HT1080 (cell line): Measurements from ENCODE around the gene IFT43. TPM values are rescaled to one million over a fixed set of nuclear protein-coding genes. Genes with fewer than 3 reads are reported as not detected.

ENCODE experiments used
- DNase-seq: peaks from one replicate; pipeline ENCODE4 v3.0.0-alpha.2; 2015; ENCODE audit warnings: low read depth
- total RNA-seq: library from RNA; depleted of rRNA; stranded (reverse); fragments of >200 nt; shearing (Covaris generic); gene quantifications from 2 replicates; pipeline ENCODE4 v1.2.3, GENCODE V29; 2014

The IFT43 gene
- total RNA-seq, 1 experiment from 2014 or later: 18.1 TPM

DNA sequence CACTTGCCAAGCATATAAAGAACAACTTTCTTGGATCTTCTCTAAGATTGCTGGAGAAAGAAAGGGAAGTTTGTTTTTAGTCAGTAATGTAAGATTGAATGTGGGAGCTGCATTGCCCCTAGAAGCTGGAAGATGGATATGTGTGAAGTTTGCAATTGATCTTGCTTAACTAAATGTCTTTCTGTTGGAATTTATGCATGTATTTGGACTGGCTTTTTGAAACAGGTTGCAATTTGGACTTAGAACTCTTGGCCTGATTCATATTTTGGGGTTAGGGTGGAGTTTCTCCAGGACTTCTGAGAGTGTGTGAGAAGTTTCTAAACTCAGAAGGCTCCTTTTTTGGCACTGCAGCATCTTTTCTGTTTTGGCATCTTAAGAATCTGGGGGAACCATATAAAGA is 26.4 kb downstream of the IFT43 start:
- no peak for DNase-seq

DNA sequence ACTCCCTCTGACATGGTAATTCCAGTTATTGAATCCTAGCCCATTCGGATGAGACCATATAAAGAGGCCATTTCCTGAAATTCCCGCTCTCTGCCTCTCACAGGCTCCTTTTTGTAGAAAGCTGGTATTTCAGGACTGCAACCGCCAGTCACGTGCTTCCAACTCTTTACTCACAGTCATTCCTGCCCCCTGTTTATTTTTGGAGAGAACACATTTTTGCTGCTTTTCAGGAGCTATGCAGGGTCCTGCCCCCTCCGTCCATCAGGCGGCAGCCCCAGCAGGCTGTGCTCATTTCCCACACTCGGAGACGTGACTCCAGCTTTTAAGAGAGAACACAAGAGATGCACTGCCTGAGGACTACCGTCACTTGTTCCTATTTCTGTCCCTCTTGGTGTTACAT is 26.8 kb downstream of the IFT43 start:
- DNase-seq: no peak

DNA sequence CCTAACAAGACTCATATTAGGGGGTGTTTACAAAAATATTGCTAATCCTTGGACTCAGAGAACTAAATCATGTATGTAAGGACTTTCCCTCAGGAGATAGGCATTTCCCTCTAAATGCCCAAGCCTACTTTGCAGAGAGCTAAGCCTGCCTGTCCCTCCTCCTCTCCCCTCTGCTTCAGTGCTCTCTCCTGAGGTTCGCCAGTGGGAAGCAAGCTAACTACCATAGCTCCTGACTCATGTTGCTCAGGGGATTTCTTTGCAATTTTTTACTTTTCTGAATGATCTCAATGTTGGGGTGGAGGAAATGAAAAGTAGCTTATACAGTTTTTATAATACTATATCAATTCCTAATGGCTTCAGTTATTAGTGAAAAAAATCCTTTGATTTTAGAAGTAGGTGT is 29.6 kb downstream of the IFT43 start:
- no peak for DNase-seq

DNA sequence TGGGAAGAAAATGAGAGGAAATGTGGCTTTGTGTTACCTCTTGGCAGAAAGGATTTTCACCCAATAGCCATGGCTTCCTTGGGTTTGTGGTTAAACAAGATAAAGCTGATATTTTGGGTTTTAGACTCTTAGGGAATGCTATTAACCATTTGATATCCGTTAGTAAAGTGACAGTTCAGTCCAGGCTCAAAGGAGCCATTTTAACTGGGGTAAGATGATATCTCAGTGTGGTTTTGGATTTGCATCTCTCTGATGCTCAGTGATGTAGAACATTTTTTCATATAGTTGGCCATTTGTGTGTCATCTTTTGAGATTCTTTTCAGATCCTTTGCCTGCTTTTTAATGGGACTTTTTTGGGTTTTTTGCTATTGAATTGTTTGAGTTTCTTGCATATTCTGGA is 30.1 kb downstream of the IFT43 start:
- DNase-seq: no peak

DNA sequence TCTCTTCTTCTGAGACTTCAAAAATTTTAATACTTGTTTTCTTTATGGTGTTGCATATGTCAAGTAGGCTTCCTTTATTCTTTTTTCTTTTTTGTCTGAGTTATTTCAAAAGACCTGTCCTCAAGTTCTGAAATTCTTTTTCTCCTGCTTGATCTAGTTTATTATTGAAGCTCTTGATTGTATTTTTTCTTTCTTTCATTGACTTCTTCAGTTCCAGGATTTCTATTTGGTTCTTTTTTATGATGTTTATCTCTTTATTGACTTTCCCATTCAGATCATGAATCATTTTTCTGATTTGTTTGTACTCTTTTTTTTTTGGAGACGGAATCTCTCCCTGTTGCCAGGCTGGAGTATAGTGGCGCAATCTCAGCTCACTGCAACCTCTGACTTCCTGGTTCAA is 34.1 kb downstream of the IFT43 start:
- no peak for DNase-seq

DNA sequence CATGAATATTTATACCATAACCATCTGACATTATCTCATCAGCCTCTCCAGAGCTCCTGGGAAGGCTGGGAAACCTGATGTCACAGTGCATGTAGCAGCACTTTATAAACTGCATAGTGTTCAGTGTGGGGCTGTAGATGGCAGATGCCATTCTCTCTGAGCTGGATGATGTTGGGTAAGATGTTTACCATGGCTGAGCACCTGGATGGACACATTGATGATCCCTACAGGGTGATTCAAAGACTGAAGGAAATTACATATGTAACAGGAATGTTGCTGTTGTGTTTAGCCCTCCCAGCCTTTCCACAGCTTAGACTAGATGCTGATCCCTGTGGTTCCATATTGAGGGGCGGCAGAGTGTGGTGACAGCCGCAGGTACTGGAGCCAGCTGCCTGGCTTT is 37.4 kb downstream of the IFT43 start:
- DNase-seq: peak; percentile 15

DNA sequence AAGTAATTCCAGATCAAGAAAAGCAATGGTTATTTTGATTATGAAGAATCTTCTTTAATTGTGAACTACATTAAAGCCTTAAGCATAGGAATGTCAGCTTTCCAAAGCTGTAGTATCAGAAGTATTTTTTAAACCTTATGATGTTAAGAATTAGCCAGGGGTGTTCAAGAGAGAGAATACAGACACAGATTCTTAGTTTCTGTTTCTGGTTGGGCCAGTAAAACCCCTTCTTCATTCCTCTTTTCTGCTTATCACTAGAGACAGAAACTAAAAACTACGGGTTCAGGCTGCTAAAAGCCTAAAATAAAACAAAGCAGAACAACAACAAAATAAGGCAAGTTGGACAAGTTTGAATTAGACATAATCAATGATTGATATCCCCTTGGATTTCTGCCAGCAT is 38.2 kb downstream of the IFT43 start:
- DNase-seq: no peak

DNA sequence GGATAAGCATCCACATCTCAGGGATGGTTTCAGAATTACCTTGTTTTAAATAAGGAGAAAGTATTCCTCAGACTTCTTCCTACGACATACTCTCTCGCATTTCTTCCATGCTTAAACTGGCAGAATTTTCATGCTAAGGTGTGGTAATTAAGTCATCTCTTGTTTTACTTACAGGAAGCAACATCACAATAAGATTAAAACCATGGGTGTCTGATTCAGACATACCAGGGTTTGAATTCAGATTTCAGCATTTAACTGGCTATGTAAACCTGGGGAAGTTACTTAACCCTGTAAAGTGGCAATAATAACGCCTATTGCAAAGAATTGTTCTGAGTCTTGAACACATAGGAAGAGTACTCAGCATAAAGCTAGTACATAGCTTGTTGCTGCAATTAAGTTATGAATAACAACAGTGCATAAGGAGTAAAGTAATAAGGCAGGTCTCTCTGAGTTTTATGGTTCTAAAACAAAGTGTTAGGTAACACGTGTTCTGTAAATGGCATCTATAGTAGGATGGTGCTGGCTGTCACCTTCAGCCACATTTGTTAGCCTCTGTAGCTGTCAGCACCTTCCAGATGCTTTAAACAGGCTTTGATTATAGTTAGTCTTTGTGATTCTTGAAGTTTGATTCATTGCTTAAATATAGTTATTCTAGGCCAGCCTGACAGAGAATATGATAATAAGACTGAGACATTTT is 38.8 kb downstream of the IFT43 start:
- DNase-seq: no peak

DNA sequence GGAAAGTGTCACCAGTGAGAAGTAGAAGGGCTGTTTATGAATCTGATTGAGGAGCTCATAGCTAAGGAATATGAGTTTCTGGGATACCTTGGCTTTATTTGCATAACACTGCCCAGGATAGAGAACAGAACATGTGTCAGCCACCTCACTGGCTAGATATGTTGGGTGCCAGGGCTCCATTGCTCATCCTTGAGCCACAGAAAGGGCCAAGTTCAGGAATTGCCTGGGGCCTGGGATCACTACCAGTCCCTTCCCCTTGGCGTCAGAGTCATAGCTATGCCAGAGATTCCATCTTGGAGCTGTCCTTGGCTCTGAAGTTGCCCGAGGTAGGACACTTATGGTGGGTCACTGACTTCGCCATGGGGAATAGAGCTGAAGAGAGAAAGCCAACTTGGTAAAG is 49.0 kb downstream of the IFT43 start:
- no peak for DNase-seq

DNA sequence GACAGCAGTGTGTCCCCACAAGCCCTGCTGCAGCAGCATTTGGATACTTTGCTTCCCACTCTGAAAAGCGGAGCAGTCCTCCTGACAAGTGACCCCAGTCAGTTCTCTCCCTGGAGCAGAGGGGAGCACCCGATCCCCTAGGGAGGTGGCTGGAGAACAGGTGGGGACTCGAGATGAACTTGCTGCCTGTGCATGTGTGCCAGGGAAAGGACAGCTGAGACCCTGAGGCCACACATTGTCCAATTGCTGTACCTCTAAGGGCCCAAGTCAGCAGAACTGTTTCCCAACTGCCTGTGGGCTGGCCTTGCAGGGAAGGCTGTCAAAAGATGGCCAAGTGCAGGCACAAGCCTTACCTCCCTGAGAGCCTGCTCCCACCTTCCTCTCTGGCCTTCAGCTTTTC is 55.1 kb downstream of the IFT43 start:
- no peak for DNase-seq

DNA sequence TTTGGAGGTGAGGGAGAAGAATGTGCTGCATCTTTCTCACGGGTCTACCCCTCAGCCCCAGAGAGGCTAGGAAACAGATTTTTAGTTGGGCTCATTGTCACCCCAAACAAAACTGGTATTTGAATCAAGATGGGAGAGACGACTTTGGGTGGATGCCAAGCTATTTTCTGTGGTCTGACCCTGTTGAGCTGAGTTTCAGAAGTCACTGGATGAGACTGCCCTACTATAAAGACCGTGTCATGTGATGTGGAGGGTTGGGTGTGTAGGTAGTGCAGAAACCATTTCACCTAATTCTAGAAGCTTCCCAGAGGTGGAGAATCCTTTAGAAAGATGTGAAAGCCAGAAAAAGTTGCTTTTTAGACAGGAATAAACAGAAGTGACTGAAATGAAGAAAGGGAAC is 60.2 kb downstream of the IFT43 start:
- DNase-seq: no peak

DNA sequence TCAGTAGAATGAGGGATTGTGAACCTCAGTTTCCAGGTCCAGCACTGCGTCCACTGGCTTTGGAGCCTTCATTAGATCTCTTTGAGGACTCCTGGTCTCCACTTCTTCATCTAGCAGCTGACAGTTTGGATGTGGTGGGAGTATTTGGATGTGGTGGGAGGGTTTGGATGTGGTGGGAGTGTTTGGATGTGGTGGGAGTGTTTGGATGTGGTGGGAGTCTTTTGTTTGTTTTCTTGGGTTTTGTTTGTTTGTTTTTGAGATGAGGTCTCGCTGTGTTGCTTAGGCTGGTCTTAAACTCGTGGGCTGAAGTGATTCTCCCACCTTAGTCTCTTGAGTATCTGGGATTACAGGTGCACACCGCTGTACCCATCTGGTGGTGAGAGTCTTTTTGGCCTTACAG is 64.7 kb downstream of the IFT43 start:
- DNase-seq: no peak

DNA sequence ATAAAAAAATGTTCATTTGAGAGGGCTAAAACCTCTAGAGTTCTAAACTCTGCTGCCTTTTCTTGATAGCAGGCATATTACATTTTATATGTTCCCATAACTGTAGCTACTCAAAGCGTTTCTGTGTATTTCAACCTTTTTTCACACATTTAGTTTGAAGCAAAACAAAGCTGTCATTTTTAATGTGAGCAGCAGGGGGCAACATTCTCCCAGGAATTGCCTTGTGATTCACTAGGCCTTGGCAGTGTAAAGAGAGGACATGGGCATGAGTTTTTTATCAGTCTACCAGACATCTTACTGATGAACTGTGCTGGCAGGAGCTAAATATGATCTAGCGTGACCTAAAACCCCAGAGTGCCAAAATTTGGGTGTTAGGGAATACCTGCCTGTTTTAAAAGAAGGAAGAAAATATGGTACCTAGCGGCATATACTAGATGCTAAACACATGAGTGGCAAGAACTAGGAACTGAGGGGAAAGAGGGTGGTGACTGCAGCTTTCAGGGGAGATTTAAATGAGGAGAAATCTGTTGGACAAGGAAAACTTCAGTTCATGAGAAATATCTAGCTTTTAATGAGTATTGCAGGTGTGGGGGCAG is 65.3 kb downstream of the IFT43 start:
- DNase-seq: peak; percentile 48

DNA sequence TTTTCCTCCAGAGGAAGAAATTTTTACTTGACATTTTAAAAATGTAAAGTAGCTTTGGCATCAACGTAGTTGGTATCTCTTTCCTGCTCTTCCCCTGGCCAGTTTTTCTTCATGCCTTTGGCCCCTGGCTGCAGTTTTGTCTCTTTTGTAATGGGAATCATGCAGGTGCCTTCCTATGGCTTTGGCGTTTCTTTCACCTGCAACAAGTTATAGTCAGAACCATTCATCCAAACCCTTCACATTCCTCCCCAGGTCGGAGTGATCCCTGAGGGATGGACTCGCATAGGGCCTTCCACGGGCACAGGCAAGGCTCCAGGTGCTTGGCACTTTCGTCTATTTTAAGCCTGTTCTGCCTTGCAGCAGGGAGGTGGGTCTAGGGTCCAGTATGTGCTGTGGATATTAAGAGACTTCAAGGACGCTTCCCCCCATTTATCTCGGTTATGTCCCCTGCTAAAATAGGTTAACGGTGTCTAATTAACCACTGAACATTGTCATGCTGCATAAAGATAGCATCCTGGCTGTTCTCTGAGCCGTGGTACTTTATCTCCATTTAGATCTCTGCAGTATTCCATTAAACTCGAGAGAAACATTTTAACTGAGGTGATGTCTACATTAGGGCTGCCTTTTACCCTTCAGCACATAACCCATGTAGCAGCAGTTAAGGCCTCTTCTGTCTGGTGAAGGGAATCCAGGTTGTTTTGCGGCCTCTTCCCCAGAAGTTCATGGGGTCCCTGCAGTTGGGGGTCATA is 66.3 kb downstream of the IFT43 start:
- no peak for DNase-seq

DNA sequence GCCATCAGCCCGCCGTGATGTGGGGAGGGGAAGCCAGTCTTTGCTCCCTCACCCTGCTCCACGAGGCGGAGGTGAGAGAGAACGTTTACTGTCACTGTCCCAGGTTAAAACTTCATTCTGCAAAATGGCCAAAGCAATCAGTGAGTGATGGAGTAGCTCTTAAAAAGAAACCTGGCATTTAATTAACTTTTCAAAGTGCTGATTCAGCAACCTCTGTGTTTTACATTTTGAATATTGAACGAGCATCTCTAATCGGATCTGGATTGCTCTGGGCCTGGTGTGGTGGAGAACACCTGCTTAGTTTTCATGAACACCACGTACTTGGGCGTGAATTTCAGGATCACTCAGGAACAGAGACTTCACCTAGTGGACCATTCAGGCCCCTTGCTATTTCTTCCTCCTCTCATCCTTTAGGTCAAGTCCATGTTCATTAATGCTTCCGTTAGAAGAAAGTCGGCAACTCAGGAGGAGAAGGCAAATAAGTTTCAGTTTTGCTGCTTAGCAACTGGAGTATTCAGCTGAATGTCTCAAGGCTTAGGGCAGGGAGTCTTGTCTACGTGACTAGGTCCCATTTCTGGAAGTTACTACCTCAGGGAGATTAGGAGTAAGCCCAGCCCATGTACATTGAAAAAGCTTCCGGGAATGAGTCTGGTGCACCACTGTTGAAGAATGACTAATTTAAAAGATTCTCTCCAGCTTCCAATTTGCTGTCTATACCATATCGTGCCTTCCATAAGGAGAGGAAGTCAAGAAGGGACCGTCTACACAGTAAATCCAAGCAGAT is 68.2 kb downstream of the IFT43 start:
- no peak for DNase-seq

DNA sequence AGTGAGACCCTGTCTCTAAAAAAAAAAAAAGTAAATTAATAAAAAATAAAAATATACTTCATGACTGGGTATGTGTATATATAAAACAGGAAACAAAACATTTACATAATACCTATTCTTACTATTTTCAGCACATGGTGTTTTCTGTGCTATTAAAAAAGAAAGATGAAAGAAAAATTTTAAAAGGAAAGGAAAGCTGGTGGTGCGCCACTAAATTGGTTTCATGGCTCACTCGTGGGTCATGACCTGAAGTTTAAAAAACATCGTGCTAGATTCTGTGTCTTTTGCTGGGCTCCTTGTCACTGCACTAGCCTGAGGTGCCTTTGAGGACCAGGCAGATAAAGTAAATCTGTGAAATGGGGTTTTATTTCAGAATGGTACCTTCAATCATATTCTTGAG is 69.8 kb downstream of the IFT43 start:
- no peak for DNase-seq

DNA sequence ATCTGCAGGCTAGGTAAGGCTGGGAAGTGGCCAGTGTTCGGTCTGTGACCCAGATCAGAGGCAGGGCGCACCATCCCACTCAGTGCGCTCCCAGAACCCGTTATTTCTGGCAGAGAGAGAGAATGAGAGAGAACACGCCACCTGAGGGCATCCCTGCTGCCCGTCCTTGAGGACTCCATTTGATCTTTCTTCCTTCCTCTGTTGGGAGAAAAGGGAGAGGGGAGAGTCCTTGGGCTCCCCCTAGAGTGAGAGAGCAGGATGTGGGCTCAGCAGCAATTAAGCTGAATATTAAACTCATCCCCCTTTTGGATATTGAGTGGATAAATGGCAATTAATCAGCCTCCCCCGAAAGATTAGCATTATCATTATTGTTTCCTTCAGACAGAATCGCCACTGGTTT is 70.6 kb downstream of the IFT43 start:
- peak; percentile 24 for DNase-seq

DNA sequence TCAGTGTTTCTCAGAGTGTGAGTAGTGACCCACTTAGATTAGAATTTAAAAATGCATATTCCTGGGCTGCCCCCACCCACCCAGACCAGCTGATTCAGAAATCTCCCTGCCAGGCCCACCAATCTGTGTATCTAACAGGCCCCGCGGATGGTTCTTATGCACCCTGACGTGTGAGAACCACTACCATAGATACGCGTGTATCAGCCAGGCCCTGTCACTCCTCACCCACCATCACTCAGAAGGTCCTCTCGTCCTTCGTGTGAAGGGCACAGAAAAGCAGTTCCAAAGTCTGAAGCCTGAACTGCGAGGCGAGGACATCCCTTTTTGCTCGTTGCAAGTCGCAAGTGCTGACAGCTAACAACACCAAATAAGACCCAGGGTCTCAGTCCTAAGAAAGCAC is 72.4 kb downstream of the IFT43 start:
- DNase-seq: no peak

DNA sequence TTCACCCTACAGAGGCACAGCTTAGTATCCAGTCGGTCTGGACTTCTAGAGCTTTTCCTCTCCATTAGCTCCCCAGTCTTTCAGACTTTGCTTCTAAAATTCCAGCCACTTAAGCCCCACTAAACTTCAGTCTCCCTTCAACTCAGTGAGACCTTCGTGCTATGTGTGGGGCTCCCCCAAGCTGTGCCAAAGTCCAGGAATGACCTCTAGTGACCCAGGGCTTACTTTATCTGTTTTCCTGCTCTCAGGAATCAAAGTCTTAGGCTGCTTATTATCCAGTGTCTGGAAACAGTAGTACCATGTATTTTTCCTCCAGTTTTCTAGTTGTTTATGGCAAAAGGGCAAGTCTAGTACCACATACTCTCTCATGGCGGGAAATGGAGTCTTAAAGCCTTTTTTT is 77.8 kb downstream of the IFT43 start:
- DNase-seq: no peak

DNA sequence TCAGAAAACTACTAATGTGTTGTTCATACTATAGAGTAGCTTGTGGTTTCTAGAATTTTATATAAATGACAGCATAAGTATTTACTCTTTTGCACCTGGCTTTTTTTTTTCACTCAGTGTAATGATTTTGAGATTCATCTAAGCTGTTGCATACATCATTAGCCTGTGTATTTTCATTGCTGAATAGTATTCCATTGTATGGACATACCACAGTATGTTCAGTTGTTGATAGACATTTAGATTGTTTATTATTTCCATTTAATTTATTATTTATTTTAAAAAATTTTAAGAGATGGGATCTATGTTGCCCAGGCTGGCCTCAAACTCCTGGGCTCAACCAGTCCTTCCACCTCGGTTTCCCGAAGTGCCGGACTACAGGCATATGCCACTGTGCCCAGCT is 80.0 kb downstream of the IFT43 start:
- DNase-seq: no peak

DNA sequence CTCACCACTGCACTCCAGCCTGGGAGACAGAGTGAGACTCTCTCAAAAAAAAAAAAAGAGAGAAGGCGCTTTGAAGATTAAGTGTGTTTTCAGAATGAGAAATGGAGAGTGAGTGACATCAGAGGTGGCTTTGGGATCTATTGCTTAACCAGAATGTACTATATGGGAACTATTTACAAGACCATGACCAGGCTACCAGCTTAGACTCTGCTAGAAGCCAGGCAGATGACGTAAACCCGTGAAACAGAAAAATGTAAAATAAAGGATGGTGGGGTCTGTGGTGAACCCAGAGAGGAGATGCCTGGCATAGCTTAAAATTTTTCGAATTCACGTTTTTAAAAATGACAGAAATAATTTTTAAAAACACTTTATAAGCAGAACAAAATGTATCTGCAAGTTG is 82.0 kb downstream of the IFT43 start:
- DNase-seq: no peak

DNA sequence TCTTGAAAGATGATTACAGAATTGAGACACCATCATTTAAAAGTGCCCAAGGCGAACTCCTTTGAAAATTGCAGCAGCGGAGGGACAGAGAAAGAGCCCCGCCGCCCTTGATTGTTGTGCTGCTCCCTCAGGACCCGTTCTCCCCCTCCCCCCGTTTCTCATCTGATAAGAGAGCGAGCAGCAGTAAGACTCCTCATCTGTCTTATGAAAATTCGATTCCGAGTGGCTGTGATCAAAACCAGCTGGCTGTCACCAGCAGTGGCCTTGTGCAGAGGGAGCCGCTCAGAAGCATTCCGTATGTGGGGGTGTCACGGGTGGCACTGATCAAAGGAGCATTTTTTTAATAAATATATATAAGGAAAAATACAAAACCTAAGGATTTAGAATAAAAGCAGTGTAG is 88.2 kb downstream of the IFT43 start:
- no peak for DNase-seq
